NT2/D1 (cell line): ENCODE measurements around the gene SPOCK2.

Experiments
- YY1 ChIP-seq: IDR thresholded peaks from 2 replicates; pipeline ENCODE4 v1.6.1; 2011; ENCODE audit not compliant: insufficient read length, insufficient read depth
- ZNF274 ChIP-seq: IDR thresholded peaks from 2 replicates; pipeline ENCODE4 v1.6.1; 2011; ENCODE audit warnings: mild to moderate bottlenecking, low read depth, low read length

DNA sequence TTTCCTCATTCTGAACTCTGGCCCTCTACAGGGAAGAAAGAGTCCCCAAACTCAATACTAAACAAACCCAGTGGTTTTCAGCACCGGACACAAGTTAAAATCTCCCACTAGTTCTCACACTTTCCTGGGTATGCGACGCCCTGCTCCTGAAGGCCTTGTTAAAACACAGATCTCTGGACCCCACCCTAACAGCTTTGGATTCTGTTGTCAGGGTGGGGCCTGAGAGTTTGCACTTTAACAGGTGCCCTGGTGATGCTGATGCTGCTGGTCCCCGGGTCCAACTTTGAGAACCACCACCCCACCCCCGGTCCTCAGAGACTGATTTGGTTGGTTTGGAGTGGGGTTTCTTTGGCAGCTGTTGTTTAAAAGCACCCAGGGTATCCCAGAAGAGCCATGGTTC is 62.5 kb downstream of the SPOCK2 start:
- TF ChIP-seq ZNF274 = no peak
- no peak for TF ChIP-seq YY1
